H1 (cell line): ENCODE measurements around the gene NCAM1. TPM values are rescaled to one million over a fixed set of nuclear protein-coding genes. Genes with fewer than 3 reads are reported as not detected.

ENCODE experiments used
- CTCF ChIA-PET: fragments of 300-600 bp; sonication (Branson Sonifier 250); formaldehyde crosslinking; loops from one replicate; lab custom pipeline; 2021; ENCODE audit not compliant: partially characterized antibody; lab: Charles Lee
- POLR2A ChIA-PET: fragments of 300-600 bp; sonication (Branson Sonifier 250); formaldehyde crosslinking; loops from one replicate; lab custom pipeline; 2021; ENCODE audit warnings: inconsistent platforms; ENCODE audit not compliant: partially characterized antibody; lab: Charles Lee
- DNase-seq, 2 experiments: peaks; one replicate each; pipeline versions ENCODE4 v3.0.0 to v3.0.0-alpha.2; 2010 to 2022; ENCODE audit warnings: low spot score in 2 of 2, low read depth in 1 of 2, mixed read lengths in 1 of 2
- FAIRE-seq: peaks from 2 replicates; lab custom pipeline; 2011; peaks lifted over from hg19 to GRCh38; lab: Jason Lieb, UNC
- H2AFZ ChIP-seq: 2 replicates; pipeline ENCODE4 v1.8.1; 2012; ENCODE audit warnings: low read length, inconsistent platforms
- H2AK5ac ChIP-seq: 2 replicates; pipeline ENCODE4 v1.6.1; 2013; ENCODE audit warnings: low read depth, low read length
- H2BK120ac ChIP-seq: replicated peaks from 2 replicates; pipeline ENCODE3; 2013; ENCODE audit warnings: low read depth, low read length, inconsistent platforms
- H2BK12ac ChIP-seq: 2 replicates; pipeline ENCODE4 v1.6.1; 2013; ENCODE audit warnings: low read depth, low read length
- H2BK15ac ChIP-seq: 2 replicates; pipeline ENCODE4 v1.6.1; 2013; ENCODE audit warnings: low read length
- H2BK20ac ChIP-seq: 2 replicates; pipeline ENCODE4 v1.6.1; 2013; ENCODE audit warnings: low read length
- H2BK5ac ChIP-seq: 2 replicates; pipeline ENCODE4 v1.6.1; 2013; ENCODE audit warnings: low read depth, low read length
- H3K14ac ChIP-seq: 2 replicates; pipeline ENCODE4 v1.6.1; 2013; ENCODE audit warnings: inconsistent platforms; ENCODE audit not compliant: insufficient read length
- H3K18ac ChIP-seq: 2 replicates; pipeline ENCODE4 v1.6.1; 2013; ENCODE audit warnings: low read length; ENCODE audit errors: extremely low read depth
- H3K23ac ChIP-seq: 2 replicates; pipeline ENCODE4 v1.6.1; 2013; ENCODE audit warnings: inconsistent platforms; ENCODE audit not compliant: insufficient read length
- H3K23me2 ChIP-seq: 2 replicates; pipeline ENCODE4 v1.6.1; 2013; ENCODE audit warnings: low read depth, low read length
- H3K27ac ChIP-seq: 2 replicates; pipeline ENCODE4 v1.6.1; 2011; ENCODE audit warnings: low read depth, low read length, inconsistent platforms
- H3K27me3 ChIP-seq, 4 experiments: replicated peaks in 1 of 4; 1 replicate in 1 of 4; 2 replicates in 3 of 4; pipeline versions ENCODE4 v1.6.1 to v1.8.1; 2011 to 2013; ENCODE audit warnings: low read length in 3 of 4, mild to moderate bottlenecking in 3 of 4, inconsistent platforms in 2 of 4, mixed read lengths in 2 of 4, moderate library complexity in 1 of 4; ENCODE audit not compliant: control insufficient read depth in 3 of 4, insufficient read depth in 3 of 4; ENCODE audit errors: extremely low read depth in 1 of 4
- H3K36me3 ChIP-seq, 4 experiments: 2 replicates each; pipeline versions ENCODE4 v1.6.1 to v1.8.1; 2011 to 2013; ENCODE audit warnings: mild to moderate bottlenecking in 4 of 4, low read length in 3 of 4, moderate library complexity in 2 of 4, control low read depth in 1 of 4, inconsistent platforms in 1 of 4; ENCODE audit not compliant: insufficient read depth in 4 of 4, control insufficient read depth in 2 of 4
- H3K4ac ChIP-seq: replicated peaks from 2 replicates; pipeline ENCODE3; 2013; ENCODE audit warnings: low read length, low read depth, mixed read lengths, inconsistent platforms; ENCODE audit not compliant: insufficient read length
- H3K4me1 ChIP-seq, 4 experiments: replicated peaks in 1 of 4; 1 replicate in 1 of 4; 2 replicates in 3 of 4; pipeline versions ENCODE4 v1.6.1 to v1.8.1; 2011 to 2013; ENCODE audit warnings: low read length in 3 of 4, inconsistent platforms in 2 of 4, mixed read lengths in 1 of 4; ENCODE audit not compliant: insufficient read depth in 4 of 4, control insufficient read depth in 3 of 4
- H3K4me2 ChIP-seq, 2 experiments: 2 replicates each; pipeline versions ENCODE4 v1.6.1 to v1.8.1; 2011 to 2013; ENCODE audit warnings: low read depth in 2 of 2, low read length in 2 of 2, control low read depth in 1 of 2, inconsistent platforms in 1 of 2, mild to moderate bottlenecking in 1 of 2; ENCODE audit not compliant: insufficient read depth in 1 of 2
- H3K4me3 ChIP-seq, 4 experiments: fragments of 200-600, 300-600 bp in 1 of 4; sonication (generic), shearing (Covaris generic), sonication (Bioruptor Twin) in 1 of 4; 2 replicates each; pipeline versions ENCODE4 v1.5.1 to v1.8.1; 2011 to 2016; ENCODE audit warnings: low read length in 4 of 4, low read depth in 3 of 4, control low read depth in 2 of 4, inconsistent platforms in 2 of 4, mild to moderate bottlenecking in 2 of 4, mixed read lengths in 1 of 4, moderate library complexity in 1 of 4; ENCODE audit not compliant: insufficient read depth in 2 of 4; ENCODE audit errors: extremely low read depth in 1 of 4
- H3K56ac ChIP-seq: replicated peaks from 2 replicates; pipeline ENCODE3; 2013; ENCODE audit warnings: low read depth, mild to moderate bottlenecking, mixed read lengths, low read length, inconsistent platforms; ENCODE audit not compliant: insufficient read length
- H3K79me1 ChIP-seq: 2 replicates; pipeline ENCODE4 v1.6.1; 2013; ENCODE audit warnings: low read depth, low read length, control low read depth
- H3K79me2 ChIP-seq, 2 experiments: 2 replicates each; pipeline versions ENCODE4 v1.6.1 to v1.8.1; 2012 to 2013; ENCODE audit warnings: low read length in 2 of 2, mild to moderate bottlenecking in 2 of 2, inconsistent platforms in 1 of 2; ENCODE audit not compliant: insufficient read depth in 2 of 2, control insufficient read depth in 1 of 2
- H3K9ac ChIP-seq, 4 experiments: replicated peaks in 1 of 4; 1 replicate in 1 of 4; 2 replicates in 3 of 4; pipeline versions ENCODE4 v1.6.1 to v1.8.1; 2011 to 2013; ENCODE audit warnings: low read depth in 3 of 4, low read length in 3 of 4, control low read depth in 2 of 4, mild to moderate bottlenecking in 2 of 4, moderate library complexity in 2 of 4, inconsistent platforms in 1 of 4; ENCODE audit errors: extremely low read depth in 1 of 4
- H3K9me3 ChIP-seq, 2 experiments: 2 replicates each; pipeline versions ENCODE4 v1.6.1 to v1.8.1; 2012 to 2013; ENCODE audit warnings: mild to moderate bottlenecking in 2 of 2, moderate library complexity in 2 of 2, control low read depth in 1 of 2, inconsistent platforms in 1 of 2, low read depth in 1 of 2, low read length in 1 of 2, mixed read lengths in 1 of 2; ENCODE audit not compliant: insufficient read depth in 2 of 2
- H4K20me1 ChIP-seq, 2 experiments: replicated peaks in 1 of 2; 2 replicates each; pipeline versions ENCODE3 to v1.8.1; 2011 to 2013; ENCODE audit warnings: inconsistent platforms in 2 of 2, low read length in 2 of 2, mild to moderate bottlenecking in 1 of 2; ENCODE audit not compliant: insufficient read depth in 2 of 2, control insufficient read depth in 1 of 2
- H4K5ac ChIP-seq: 2 replicates; pipeline ENCODE4 v1.6.1; 2013; ENCODE audit warnings: low read length, low read depth, mixed read lengths, inconsistent platforms; ENCODE audit not compliant: insufficient read length
- H4K8ac ChIP-seq: 2 replicates; pipeline ENCODE4 v1.8.0; 2013; ENCODE audit warnings: mild to moderate bottlenecking, moderate library complexity, low read length, inconsistent platforms; ENCODE audit not compliant: insufficient read depth; ENCODE audit errors: extremely low read depth
- H4K91ac ChIP-seq: replicated peaks from 2 replicates; pipeline ENCODE3; 2013; ENCODE audit warnings: low read length, mixed read lengths, inconsistent platforms; ENCODE audit not compliant: insufficient read length
- ATF2 ChIP-seq: IDR thresholded peaks from 2 replicates; pipeline ENCODE4 v1.6.1; 2012; ENCODE audit warnings: low read length, inconsistent platforms
- CBX5 ChIP-seq: fragments of 300-800, 300-1000 bp; sonication (generic); IDR thresholded peaks from 2 replicates; pipeline ENCODE4 v1.7.1; 2016; ENCODE audit warnings: antibody characterized with exemption, low read length, low read depth
- CHD2 ChIP-seq: IDR thresholded peaks from 2 replicates; pipeline ENCODE4 v1.6.1; 2012; ENCODE audit warnings: low read length, improper control_type of control experiment
- KDM1A ChIP-seq: fragments of 200-600, 300-600 bp; sonication (generic); IDR thresholded peaks from 2 replicates; pipeline ENCODE4 v1.7.1; 2016; ENCODE audit warnings: mild to moderate bottlenecking, low read length, borderline replicate concordance
- NRF1 ChIP-seq: IDR thresholded peaks from 2 replicates; pipeline ENCODE4 v1.6.1; 2011; ENCODE audit warnings: mild to moderate bottlenecking, low read depth, low read length, improper control_type of control experiment
- WGBS, 2 experiments: shearing (Covaris generic) in 1 of 2; methylation state at CpG; one replicate each; pipeline versions ENCODE4 v1.1.6 to v1.1.7; 2013 to 2015; ENCODE audit warnings: low lambda C conversion rate in 2 of 2, mixed read lengths in 2 of 2, inconsistent platforms in 1 of 2, low coverage in 1 of 2, missing lambda C conversion rate in 1 of 2; ENCODE audit not compliant: insufficient replicate concordance in 2 of 2, insufficient coverage in 1 of 2, insufficient read length in 1 of 2; ENCODE audit errors: extremely low coverage in 1 of 2, missing lambda C conversion rate in 1 of 2; 5-methylcytosine and 5-hydroxymethylcytosine counted together
- polyA plus RNA-seq, 7 experiments: library from polyadenylated mRNA; depleted of rRNA in 3 of 7; stranded (reverse) in 5 of 7; unstranded in 2 of 7; fragments of >200 nt in 5 of 7; fragments of 200-250 nt in 2 of 7; gene quantifications; 1 replicate in 5 of 7; 2 replicates in 1 of 7; 4 replicates in 1 of 7; pipeline versions ENCODE4 v1.2.1 to v1.2.3, GENCODE V29; 2011 to 2013; ENCODE audit warnings: missing spikeins in 2 of 7, mixed read lengths in 2 of 7
- total RNA-seq: library from RNA; stranded (reverse); fragmentation: NEBNext Ultra II Directional; extraction: Animal tissue kit (Norgen Biotek cat#: 25700); gene quantifications from 2 replicates; pipeline ENCODE4 v1.2.1, GENCODE V29; 2021

NCAM1 gene
- total and polyA plus RNA-seq, 2 of the 8 experiments (the other 6 are each of a cell fraction or from before 2014, with no cell fraction given): 3.1 to 4.3 TPM

- no peak overlapping the region for H4K91ac ChIP-seq
- ChIA-PET CTCF (no interaction called here), POLR2A (no interaction called here)
- H2BK12ac ChIP-seq: no peak overlapping the region
- H3K9me3 ChIP-seq: no peaks in the 10 kb centered on the region
- no peak overlapping the region for H3K56ac ChIP-seq
- TF ChIP-seq CBX5 (no peak), ATF2 (no peak), CHD2 (no peak), NRF1 (no peak), KDM1A (no peak)
- H3K27ac ChIP-seq: no peak overlapping the region
- FAIRE-seq (no peak), DNase-seq (no peak)
- no peak overlapping the region for H2BK20ac ChIP-seq
- H2AFZ ChIP-seq: no peak overlapping the region
- H3K9ac ChIP-seq: no peak overlapping the region
- no peaks in the 10 kb centered on the region for H3K79me1 ChIP-seq
- no peak overlapping the region for H2BK5ac ChIP-seq
- H2AK5ac ChIP-seq: no peak overlapping the region
- no peak overlapping the region for H3K14ac ChIP-seq
- H3K36me3 ChIP-seq: no peaks in the 10 kb centered on the region
- no peak overlapping the region for H2BK15ac ChIP-seq
- no peak overlapping the region for H4K8ac ChIP-seq
- H3K79me2 ChIP-seq: no peaks in the 10 kb centered on the region
- H4K5ac ChIP-seq: no peak overlapping the region
- WGBS, 2 experiments: 94% methylated on average over 4 of the region's 4 CpGs; no CpG with 5 or more reads in 1 of the 2 experiments
- no peaks in the 10 kb centered on the region for H3K27me3 ChIP-seq
- H3K4ac ChIP-seq: no peak overlapping the region
- H4K20me1 ChIP-seq: no peaks in the 10 kb centered on the region
- H2BK120ac ChIP-seq: no peak overlapping the region
- H3K4me3 ChIP-seq: no peak overlapping the region
- no peak overlapping the region for H3K18ac ChIP-seq
- H3K4me1 ChIP-seq: no peaks in the 10 kb centered on the region
- no peak overlapping the region for H3K4me2 ChIP-seq
- H3K23ac ChIP-seq: no peak overlapping the region
- no peaks in the 10 kb centered on the region for H3K23me2 ChIP-seq
Measured at GRCh38 chr11:113023986-113024385, 62.8 kb downstream of the NCAM1 start.
